Right atrium auricular region (tissue), 2 donors: Measurements from ENCODE around the gene CFAP65. TPM values are rescaled to one million over a fixed set of nuclear protein-coding genes. Genes with fewer than 3 reads are reported as not detected.

Source experiments
- DNase-seq: peaks from one replicate; pipeline ENCODE4 v3.0.0-alpha.2; 2019; ENCODE audit warnings: low spot score
- H3K27ac ChIP-seq, 2 donors: fragments of 200-600 bp; sonication (generic); 1 replicate in 1 of 2; 2 replicates in 1 of 2; pipeline ENCODE4 v1.5.1; 2016 to 2019
- H3K27me3 ChIP-seq, 2 donors: fragments of 200-600 bp; sonication (generic); one replicate each; pipeline versions ENCODE4 v1.5.1 to v1.6.0; 2017 to 2019
- H3K36me3 ChIP-seq: fragments of 200-600 bp; sonication (generic); one replicate; pipeline ENCODE4 v1.5.1; 2016
- H3K4me1 ChIP-seq, 2 donors: fragments of 200-600 bp; sonication (generic); one replicate each; pipeline versions ENCODE4 v1.5.1 to v1.6.0; 2017 to 2019
- H3K4me3 ChIP-seq, 2 donors: fragments of 200-600 bp; sonication (generic); 1 replicate in 1 of 2; 2 replicates in 1 of 2; pipeline ENCODE4 v1.5.1; 2017 to 2019; ENCODE audit warnings: mild to moderate bottlenecking in 1 of 2, moderate library complexity in 1 of 2
- H3K9me3 ChIP-seq, 2 donors: fragments of 200-600 bp; sonication (generic); one replicate each; pipeline ENCODE4 v1.5.1; 2019
- microRNA counts, 2 donors: library from miRNA; unstranded; fragments of <30 nt; microRNA quantifications; one replicate each; lab custom pipeline; 2016 to 2017
- microRNA-seq, 2 donors: library from miRNA; unstranded; fragments of <30 nt; microRNA quantifications; one replicate each; pipeline ENCODE4, GENCODE V29; 2016 to 2017; ENCODE audit warnings: borderline number of aligned reads in 2 of 2, borderline replicate concordance in 1 of 2
- total RNA-seq, 2 donors: library from RNA; depleted of rRNA; stranded (reverse); fragments of >200 nt; gene quantifications; one replicate each; pipeline ENCODE4 v1.1.0, GENCODE V29; 2016
- TF ChIP-seq, protein P1 (sequence below), 2 donors: fragments of 200-600 bp; sonication (generic); IDR thresholded peaks; one replicate each; pipeline ENCODE4 v1.5.1; 2019; ENCODE audit warnings: antibody characterized with exemption in 2 of 2

CFAP65 gene
- total RNA-seq, 2 donors from 2014 or later: not detected

DNA sequence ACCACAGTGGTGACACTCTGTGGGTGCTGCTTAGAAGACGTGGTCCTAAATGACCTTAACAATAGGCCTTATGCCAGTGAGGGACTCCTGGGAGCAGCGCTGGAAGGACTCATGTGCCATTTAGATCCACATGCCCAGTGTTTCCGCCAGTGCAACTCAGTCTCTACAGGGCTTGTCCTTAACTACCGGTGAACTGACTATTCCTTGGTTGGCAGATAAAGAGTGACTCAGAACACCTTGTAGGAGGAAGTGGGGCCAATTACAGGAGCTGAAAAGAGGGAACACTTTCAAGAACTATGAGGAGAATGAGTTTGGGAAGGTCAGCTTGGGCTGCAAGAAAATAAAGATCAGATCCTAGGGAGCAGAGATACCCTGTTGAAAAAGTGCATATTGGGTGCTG lies 83.6 kb downstream of the CFAP65 start:
- no peaks in the 10 kb centered on the region for H3K36me3 ChIP-seq
- H3K9me3 ChIP-seq: no peaks in the 10 kb centered on the region
- peaks cover 0 to 12% of the 10 kb centered on the region in 2 donors for H3K4me1 ChIP-seq
- DNase-seq: no peak
- no peak overlapping the region for H3K4me3 ChIP-seq
- TF ChIP-seq, protein P1, sequence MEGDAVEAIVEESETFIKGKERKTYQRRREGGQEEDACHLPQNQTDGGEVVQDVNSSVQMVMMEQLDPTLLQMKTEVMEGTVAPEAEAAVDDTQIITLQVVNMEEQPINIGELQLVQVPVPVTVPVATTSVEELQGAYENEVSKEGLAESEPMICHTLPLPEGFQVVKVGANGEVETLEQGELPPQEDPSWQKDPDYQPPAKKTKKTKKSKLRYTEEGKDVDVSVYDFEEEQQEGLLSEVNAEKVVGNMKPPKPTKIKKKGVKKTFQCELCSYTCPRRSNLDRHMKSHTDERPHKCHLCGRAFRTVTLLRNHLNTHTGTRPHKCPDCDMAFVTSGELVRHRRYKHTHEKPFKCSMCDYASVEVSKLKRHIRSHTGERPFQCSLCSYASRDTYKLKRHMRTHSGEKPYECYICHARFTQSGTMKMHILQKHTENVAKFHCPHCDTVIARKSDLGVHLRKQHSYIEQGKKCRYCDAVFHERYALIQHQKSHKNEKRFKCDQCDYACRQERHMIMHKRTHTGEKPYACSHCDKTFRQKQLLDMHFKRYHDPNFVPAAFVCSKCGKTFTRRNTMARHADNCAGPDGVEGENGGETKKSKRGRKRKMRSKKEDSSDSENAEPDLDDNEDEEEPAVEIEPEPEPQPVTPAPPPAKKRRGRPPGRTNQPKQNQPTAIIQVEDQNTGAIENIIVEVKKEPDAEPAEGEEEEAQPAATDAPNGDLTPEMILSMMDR (IDR thresholded peaks at IDR 0.05): no peak
- H3K27ac ChIP-seq: no peak overlapping the region
- peaks cover 17 to 34% of the 10 kb centered on the region in 2 donors for H3K27me3 ChIP-seq

DNA sequence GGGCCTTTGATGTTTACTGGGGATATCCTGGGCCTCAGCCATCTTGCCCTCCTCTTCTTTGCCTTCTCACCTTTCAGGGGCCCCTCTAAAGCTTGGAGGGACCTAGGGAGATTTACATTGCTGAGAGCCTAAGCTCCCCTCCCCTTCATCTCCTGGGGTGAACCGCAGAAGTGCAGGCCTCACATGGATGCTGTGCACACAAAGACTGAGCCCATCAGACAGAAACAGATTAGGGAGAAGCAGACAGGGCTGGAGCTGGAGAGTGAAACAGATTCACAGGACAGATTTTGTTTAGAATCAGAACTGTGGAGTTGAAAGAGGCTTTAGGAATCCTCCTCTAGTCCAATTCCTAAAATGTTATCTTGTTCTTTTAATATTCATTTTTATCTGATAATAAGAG lies 85.3 kb downstream of the CFAP65 start:
- Histone ChIP-seq H3K27me3 (peaks cover 8 to 17% of the 10 kb centered on the region in 2 donors), H3K4me3 (no peak overlapping the region), H3K4me1 (peaks cover 0 to 10% of the 10 kb centered on the region in 2 donors), H3K9me3 (no peaks in the 10 kb centered on the region), H3K27ac (no peak overlapping the region), H3K36me3 (no peaks in the 10 kb centered on the region)
- TF ChIP-seq, protein P1 (IDR thresholded peaks at IDR 0.05): no peak
- DNase-seq: no peak

DNA sequence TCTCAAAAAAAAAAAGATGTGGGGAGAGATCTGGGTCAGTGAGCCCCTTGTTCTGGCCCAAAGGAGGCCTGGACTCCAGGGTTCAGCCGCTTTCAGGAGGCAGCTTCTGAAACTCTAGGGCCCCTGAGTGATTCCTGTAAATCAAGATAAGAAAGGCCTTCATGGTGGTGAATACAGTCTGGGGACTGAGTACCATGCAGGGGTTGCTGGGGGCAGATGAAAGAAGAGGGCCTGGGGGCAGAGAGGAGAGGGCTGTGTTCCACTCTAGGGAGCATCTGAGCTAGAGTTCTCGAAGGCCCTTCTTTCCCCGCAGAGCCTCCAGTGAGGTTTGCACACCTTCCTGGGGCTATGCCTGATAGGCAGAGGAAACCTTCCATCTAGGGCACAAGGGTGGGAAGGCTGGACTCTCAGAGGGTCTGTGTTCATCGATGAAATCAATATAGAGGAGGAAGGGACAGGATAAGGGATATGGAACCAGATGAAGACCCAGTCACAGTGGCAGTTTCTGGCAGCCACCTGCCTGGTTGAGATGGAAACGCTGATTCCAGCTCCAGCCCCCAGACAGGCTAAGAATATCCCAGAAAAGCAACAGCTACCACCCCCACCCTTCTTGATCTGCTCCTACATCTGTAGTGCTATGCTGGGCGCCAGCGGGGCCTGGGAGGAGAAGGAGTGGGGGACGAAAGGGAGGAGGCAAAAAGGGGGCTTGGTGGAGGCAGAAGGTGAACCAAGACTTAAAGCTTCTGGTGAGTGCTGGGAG lies 86.6 kb downstream of the CFAP65 start:
- H3K4me1 ChIP-seq: peaks cover 0 to 2% of the 10 kb centered on the region in 2 donors
- no peaks in the 10 kb centered on the region for H3K36me3 ChIP-seq
- H3K9me3 ChIP-seq: no peaks in the 10 kb centered on the region
- H3K4me3 ChIP-seq: no peak overlapping the region
- H3K27ac ChIP-seq: no peak overlapping the region
- DNase-seq: no peak
- TF ChIP-seq, protein P1 (IDR thresholded peaks at IDR 0.05): no peak
- peaks cover 0 to 4% of the 10 kb centered on the region in 2 donors for H3K27me3 ChIP-seq

DNA sequence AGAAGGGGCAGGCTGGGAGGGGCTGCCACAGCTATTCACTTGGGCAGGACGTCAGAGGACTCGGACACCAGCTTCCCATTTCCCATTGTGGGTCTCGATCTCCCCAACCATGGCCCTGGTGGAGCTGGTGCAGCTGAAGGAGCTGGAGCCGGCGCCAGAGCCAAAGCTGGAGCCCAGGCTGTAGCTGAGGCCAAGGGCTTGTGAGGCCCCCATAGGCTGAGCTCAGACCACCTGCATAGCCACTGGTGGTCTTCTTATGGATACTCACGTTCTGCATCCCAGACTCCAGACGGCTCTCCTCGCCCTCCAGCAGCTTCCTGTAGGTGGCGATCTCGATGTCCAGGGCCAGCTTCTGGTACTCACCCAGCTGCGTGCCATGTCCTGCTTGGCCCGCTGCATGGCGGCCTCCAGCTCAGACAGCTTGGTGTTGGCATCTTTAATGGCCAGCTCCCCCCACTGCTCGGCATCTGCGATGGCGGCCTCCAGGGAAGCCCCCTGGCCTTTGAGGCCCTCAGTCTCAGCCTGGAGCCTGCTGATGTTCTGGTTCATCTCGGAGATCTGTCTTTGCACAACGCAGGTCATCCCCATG lies 87.9 kb downstream of the CFAP65 start:
- no peak for DNase-seq
- TF ChIP-seq, protein P1 (IDR thresholded peaks at IDR 0.05): no peak
- no peak overlapping the region for H3K4me3 ChIP-seq
- no peaks in the 10 kb centered on the region for H3K27me3 ChIP-seq
- no peaks in the 10 kb centered on the region for H3K36me3 ChIP-seq
- H3K4me1 ChIP-seq: no peaks in the 10 kb centered on the region
- H3K27ac ChIP-seq: no peak overlapping the region
- H3K9me3 ChIP-seq: no peaks in the 10 kb centered on the region

MicroRNA genes within 50 kb of the gene (microRNA counts, 767-probe panel; counts per million panel counts)
- microRNA hsa-miR-3131 (lab: Ali Mortazavi, UCI): 0 to 31.0 counts per million in 2 donors
- microRNA hsa-miR-375 (lab: Ali Mortazavi, UCI): 0 to 31.0 counts per million in 2 donors

Small RNA genes lying within 50 kb of the gene (microRNA-seq; reads per million reads assigned to microRNA genes)
- gene MIR3131 (0 reads per million in 2 donors), gene MIR375 (43.9 to 112 reads per million in 2 donors)

Other genes with a start within 250 kb of the CFAP65 start
- under 1 TPM in 1 of 2 donors, not detected in 1; 0.19 TPM for gene PRKAG3, start 209.7 kb downstream of the CFAP65 start, total RNA-seq
- 1 to 10 TPM; 1.8 to 2.4 TPM for gene WNT6, start 181.7 kb downstream of the CFAP65 start, total RNA-seq
- 1 to 10 TPM in 1 of 2 donors, under 1 TPM in 1; 0.90 to 1.2 TPM for gene WNT10A, start 160.7 kb downstream of the CFAP65 start, total RNA-seq
- not detected for gene CDK5R2, start 81.8 kb downstream of the CFAP65 start, total RNA-seq
- not detected for gene FEV, start 56.3 kb downstream of the CFAP65 start, total RNA-seq
- not detected for gene CRYBA2, start 48.1 kb downstream of the CFAP65 start, total RNA-seq
- not detected for gene IHH, start 19.4 kb upstream of the CFAP65 start, total RNA-seq
- gene NHEJ1, start 119.3 kb upstream of the CFAP65 start, total RNA-seq: 1 to 10 TPM; 8.3 to 8.4 TPM
- under 1 TPM; 0.33 to 0.55 TPM for gene SLC23A3, start 128.5 kb upstream of the CFAP65 start, total RNA-seq
- gene CNPPD1, start 135.4 kb upstream of the CFAP65 start, total RNA-seq: 10 to 100 TPM; 32.4 to 42.3 TPM
- gene RETREG2, start 136.8 kb upstream of the CFAP65 start, total RNA-seq: 10 to 100 TPM; 26.6 to 41.7 TPM
- 10 to 100 TPM; 15.5 to 31.5 TPM for gene ZFAND2B, start 165.3 kb upstream of the CFAP65 start, total RNA-seq
- gene ABCB6, start 177.4 kb upstream of the CFAP65 start, total RNA-seq: 10 to 100 TPM in 1 of 2 donors, 1 to 10 TPM in 1; 9.3 to 12.1 TPM
- 10 to 100 TPM; 78.8 to 80.3 TPM for gene ATG9A, start 188.1 kb upstream of the CFAP65 start, total RNA-seq
- gene ANKZF1, start 188.3 kb upstream of the CFAP65 start, total RNA-seq: 10 to 100 TPM; 14.5 to 14.9 TPM
- gene GLB1L, start 203.9 kb upstream of the CFAP65 start, total RNA-seq: 1 to 10 TPM; 1.8 to 3.4 TPM
- 1 to 10 TPM; 7.0 to 9.0 TPM for gene STK16, start 204.0 kb upstream of the CFAP65 start, total RNA-seq
- not detected for gene TUBA4B, start 211.7 kb upstream of the CFAP65 start, total RNA-seq
- gene TUBA4A, start 212.4 kb upstream of the CFAP65 start, total RNA-seq: 100 to 1,000 TPM in 1 of 2 donors, 10 to 100 TPM in 1; 51.7 to 159 TPM
- 10 to 100 TPM; 33.3 to 38.7 TPM for gene DNAJB2, start 237.8 kb upstream of the CFAP65 start, total RNA-seq